ENCODE data around the gene PCED1A.

DNA sequence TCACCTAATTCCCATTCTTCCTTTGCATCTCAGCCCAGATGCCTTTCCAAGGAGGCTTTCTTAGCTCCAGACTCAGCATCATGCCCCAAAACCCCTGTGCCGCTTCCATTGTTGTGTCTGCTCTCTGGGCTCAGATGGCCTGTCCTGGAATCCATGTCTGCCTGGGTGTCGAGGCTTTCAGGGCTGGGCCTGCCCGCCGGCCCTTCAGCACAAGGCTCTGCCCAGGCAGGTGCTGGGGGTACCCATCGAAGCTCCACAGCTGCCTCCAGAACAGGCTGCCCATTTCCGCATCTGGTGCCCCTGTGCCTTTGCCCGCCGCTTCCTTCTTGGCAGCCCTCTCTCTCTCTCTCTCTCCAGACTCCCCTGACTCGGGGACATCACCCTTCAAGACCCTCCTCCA is 41.2 kb downstream of the PCED1A start:
- no peak for TF ChIP-seq POLR2A (IDR thresholded peaks at IDR 0.05; ENCODE audit: low read length)
- TF ChIP-seq GATA1 (IDR thresholded peaks at IDR 0.05; ENCODE audit: low read depth, low read length): no peak
